Progenitor cell of endocrine pancreas (in vitro differentiated cells): ENCODE measurements around the gene RPS18. TPM values are rescaled to one million over a fixed set of nuclear protein-coding genes. Genes with fewer than 3 reads are reported as not detected.

Experiments
- DNase-seq: peaks from one replicate; pipeline ENCODE4 v3.0.0; 2021; ENCODE audit warnings: low spot score; ENCODE audit not compliant: unreplicated experiment
- H3K27ac Mint-ChIP-seq: 2 replicates; pipeline ENCODE4 v1.8.0; 2021; ENCODE audit warnings: mild to moderate bottlenecking, moderate library complexity, mixed read lengths
- H3K27me3 Mint-ChIP-seq: 2 replicates; pipeline ENCODE4 v1.8.0; 2021; ENCODE audit warnings: mixed read lengths
- H3K36me3 Mint-ChIP-seq: 2 replicates; pipeline ENCODE4 v1.8.0; 2022; ENCODE audit warnings: mixed read lengths; ENCODE audit not compliant: insufficient read depth
- H3K4me1 Mint-ChIP-seq: 2 replicates; pipeline ENCODE4 v1.8.0; 2021; ENCODE audit warnings: low read depth, mixed read lengths
- H3K4me3 Mint-ChIP-seq: 2 replicates; pipeline ENCODE4 v1.8.0; 2021; ENCODE audit warnings: low read depth, mild to moderate bottlenecking, moderate library complexity, mixed read lengths
- H3K9me3 Mint-ChIP-seq: 2 replicates; pipeline ENCODE4 v1.8.0; 2021; ENCODE audit warnings: low read depth, mixed read lengths
- CTCF ChIP-seq: fragments of 200-600 bp; sonication (generic); IDR thresholded peaks from one replicate; pipeline ENCODE4 v1.5.0; 2021; ENCODE audit warnings: antibody characterized with exemption, mild to moderate bottlenecking; ENCODE audit not compliant: unreplicated experiment
- total RNA-seq: library from RNA; stranded (reverse); gene quantifications from 2 replicates; pipeline ENCODE4 v1.2.1, GENCODE V29; 2021

RPS18 gene
- total RNA-seq, 1 donor from 2014 or later = 1,974 TPM

DNA sequence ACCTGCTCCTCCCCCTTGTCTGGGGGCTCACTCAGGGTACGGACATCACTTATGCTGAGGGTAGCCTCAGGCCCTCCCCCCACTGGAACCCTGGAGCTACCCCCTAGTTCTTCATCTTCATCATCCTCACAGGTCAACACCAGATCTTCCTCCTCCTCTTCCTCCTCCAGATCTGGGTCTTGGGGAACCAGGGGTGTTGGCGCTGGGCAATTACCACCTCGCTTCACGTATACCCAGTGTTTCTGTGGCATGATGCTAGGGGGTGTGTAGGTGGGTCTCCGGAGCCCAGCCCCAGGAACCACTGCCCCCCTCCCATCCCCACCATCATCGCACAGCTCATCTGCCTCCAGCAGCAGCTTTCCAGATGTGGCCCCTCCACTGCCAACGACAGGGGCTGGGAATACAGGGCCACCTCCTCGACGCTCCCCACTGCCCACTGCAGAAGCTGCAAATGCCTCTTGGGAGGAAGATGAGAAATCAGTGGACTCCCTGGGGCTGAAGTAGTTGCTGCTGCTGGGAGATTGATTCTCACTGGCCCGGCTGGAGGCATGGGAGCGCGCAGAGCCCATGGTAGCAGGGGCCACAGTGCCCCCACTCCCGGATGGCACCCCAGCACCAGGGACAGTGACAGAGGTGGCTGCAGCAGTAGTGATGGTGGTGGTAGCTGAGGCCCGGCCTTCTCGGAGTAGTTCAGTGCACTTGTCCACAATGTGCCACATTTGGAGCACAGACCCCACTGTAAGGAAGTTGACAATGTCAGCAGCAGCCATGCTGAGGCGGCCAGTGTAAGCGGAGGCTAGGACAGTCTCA, 44.1 kb downstream of the RPS18 start:
- DNase-seq = no peak
- H3K36me3 Mint-ChIP-seq = peaks cover 25% of the 10 kb centered on the region
- TF ChIP-seq CTCF = no peak
- H3K9me3 Mint-ChIP-seq = no peaks in the 10 kb centered on the region
- H3K4me3 Mint-ChIP-seq = peak overlapping the region; percentile 76
- H3K27ac Mint-ChIP-seq = peak overlapping the region; percentile 73
- H3K27me3 Mint-ChIP-seq = peaks cover 3% of the 10 kb centered on the region
- peaks cover 41% of the 10 kb centered on the region for H3K4me1 Mint-ChIP-seq

- H3K36me3 Mint-ChIP-seq = peaks cover 25% of the 10 kb centered on the region
- H3K27me3 Mint-ChIP-seq = peaks cover 3% of the 10 kb centered on the region
- H3K27ac Mint-ChIP-seq = peak overlapping the region; percentile 73
- H3K4me3 Mint-ChIP-seq = peak overlapping the region; percentile 76
- no peaks in the 10 kb centered on the region for H3K9me3 Mint-ChIP-seq
- TF ChIP-seq CTCF = no peak
- H3K4me1 Mint-ChIP-seq = peaks cover 45% of the 10 kb centered on the region
- no peak for DNase-seq
These were observed 44.9 kb downstream of the RPS18 start for GRCh38 chr6:33316603-33317418.

GRCh38 chr6:33317419-33317668, 45.5 kb downstream of the RPS18 start:
- Mint-ChIP-seq H3K4me3 (peak overlapping the region; percentile 76), H3K9me3 (no peaks in the 10 kb centered on the region), H3K27me3 (peaks cover 2% of the 10 kb centered on the region), H3K27ac (no peak overlapping the region), H3K4me1 (peaks cover 45% of the 10 kb centered on the region), H3K36me3 (peaks cover 25% of the 10 kb centered on the region)
- no peak for DNase-seq
- TF ChIP-seq CTCF = no peak

GRCh38 chr6:33317669-33318425, 46.0 kb downstream of the RPS18 start, which contains the start of gene ZBTB22:
Gene ZBTB22 (minus strand): TSS chr6:33317744. CDS start chr6:33316916, 828 bp downstream.
- Mint-ChIP-seq H3K36me3 (peaks cover 26% of the 10 kb centered on the region), H3K27me3 (no peaks in the 10 kb centered on the region), H3K9me3 (no peaks in the 10 kb centered on the region), H3K27ac (peak within 1 kb of the TSS; percentile 98), H3K4me1 (peaks cover 44% of the 10 kb centered on the region), H3K4me3 (peak within 1 kb of the TSS; percentile 97)
- peak; percentile 93 for DNase-seq
- no peak for TF ChIP-seq CTCF
